Activated naive CD8-positive, alpha-beta T cell treated with anti-CD3 and anti-CD28 coated beads, Interleukin-2, amount 50 U/mL, for 24 hours (primary cell): ENCODE results near the gene GALNT18.

Source experiments
- ATAC-seq: fragments of 150-1000 bp; cut with Tn5 transposase; one replicate; pipeline ENCODE4 v1.10.0; 2021
- DNase-seq: peaks from one replicate; pipeline ENCODE4 v3.0.0; 2021
- H3K27ac Mint-ChIP-seq: one replicate; pipeline ENCODE4 v1.8.0; 2021; ENCODE audit warnings: mild to moderate bottlenecking, mixed read lengths
- H3K27me3 Mint-ChIP-seq: one replicate; pipeline ENCODE4 v1.8.0; 2021; ENCODE audit warnings: mixed read lengths
- H3K36me3 Mint-ChIP-seq: one replicate; pipeline ENCODE4 v1.8.0; 2021; ENCODE audit warnings: low read depth, mixed read lengths
- H3K4me1 Mint-ChIP-seq: one replicate; pipeline ENCODE4 v1.8.0; 2021; ENCODE audit warnings: mixed read lengths
- H3K4me3 Mint-ChIP-seq: one replicate; pipeline ENCODE4 v1.8.0; 2021; ENCODE audit warnings: mild to moderate bottlenecking, moderate library complexity, mixed read lengths
- H3K9me3 Mint-ChIP-seq: one replicate; pipeline ENCODE4 v1.8.0; 2021; ENCODE audit warnings: mixed read lengths

Gene GALNT18

DNA sequence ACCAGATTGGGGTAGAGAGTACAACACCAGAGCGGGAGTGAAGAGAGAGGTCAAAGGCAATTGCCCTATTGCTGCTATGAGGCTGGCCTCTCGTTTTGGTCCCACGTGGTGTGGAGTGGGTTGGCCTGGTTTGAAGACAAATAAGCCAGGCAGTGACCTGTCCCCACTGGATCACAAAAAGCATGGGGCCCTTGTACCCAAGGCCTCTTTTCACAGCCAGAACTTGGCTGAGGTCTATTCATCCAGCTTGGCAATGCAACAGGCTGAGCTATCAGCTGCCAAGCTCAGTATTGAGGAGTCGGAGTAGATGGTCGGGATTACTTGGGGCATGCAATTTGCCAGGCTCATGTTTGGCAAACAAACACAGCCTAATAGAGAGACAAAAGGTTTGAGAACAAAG, 19.2 kb upstream of the GALNT18 start:
- Mint-ChIP-seq H3K4me1 (no peaks in the 10 kb centered on the region), H3K27ac (no peak overlapping the region), H3K27me3 (peaks cover 18% of the 10 kb centered on the region), H3K9me3 (no peaks in the 10 kb centered on the region), H3K4me3 (no peak overlapping the region), H3K36me3 (no peaks in the 10 kb centered on the region)
- no peak for ATAC-seq
- DNase-seq, result no peak

DNA sequence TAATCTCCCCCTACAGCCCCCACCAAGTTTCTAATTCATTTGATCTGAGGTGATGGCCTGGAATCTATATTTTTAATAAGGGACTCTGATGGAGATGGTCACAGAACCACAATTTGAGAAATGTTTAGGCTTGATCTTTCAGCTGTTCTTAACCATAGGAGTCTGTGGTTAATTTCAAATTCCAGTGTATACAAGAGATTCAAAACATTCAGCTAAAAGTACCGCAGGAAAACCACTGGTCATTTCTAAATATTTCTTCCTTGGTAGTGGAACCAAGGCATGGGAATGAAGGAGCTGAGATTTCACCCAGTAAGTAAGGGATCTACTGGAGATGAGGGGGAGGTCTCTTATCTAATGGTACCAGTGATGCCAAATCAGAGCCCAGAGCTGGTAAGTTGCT, 18.3 kb upstream of the GALNT18 start:
- Mint-ChIP-seq H3K4me3 (no peak overlapping the region), H3K4me1 (no peaks in the 10 kb centered on the region), H3K36me3 (no peaks in the 10 kb centered on the region), H3K9me3 (no peaks in the 10 kb centered on the region), H3K27ac (no peak overlapping the region), H3K27me3 (peaks cover 17% of the 10 kb centered on the region)
- DNase-seq, result no peak
- ATAC-seq, result no peak

- Mint-ChIP-seq H3K4me1 (no peaks in the 10 kb centered on the region), H3K36me3 (no peaks in the 10 kb centered on the region), H3K4me3 (no peak overlapping the region), H3K9me3 (no peaks in the 10 kb centered on the region), H3K27me3 (peaks cover 4% of the 10 kb centered on the region), H3K27ac (no peak overlapping the region)
- DNase-seq (no peak), ATAC-seq (no peak)
Observed at GRCh38 chr11:11636671-11637070, 14.9 kb upstream of the GALNT18 start.

DNA sequence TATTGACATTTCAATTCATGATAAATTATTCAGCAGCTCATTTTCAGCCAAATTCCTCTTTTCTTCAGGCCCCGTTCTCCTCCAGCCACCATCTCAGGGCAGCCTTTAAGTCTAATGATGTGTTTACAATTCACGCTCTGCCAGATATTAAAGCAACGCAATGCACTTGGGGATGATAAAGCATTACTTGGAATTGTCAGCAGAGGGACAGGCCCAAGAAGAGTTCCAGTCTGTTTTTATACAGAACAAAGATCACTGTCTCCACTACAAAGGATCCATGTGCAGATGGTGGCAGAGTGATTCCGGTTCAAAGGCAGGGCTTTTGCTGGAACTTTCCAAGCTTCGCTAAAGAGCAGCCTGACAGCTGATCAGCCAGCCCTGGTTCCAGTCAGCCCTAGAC, 13.6 kb upstream of the GALNT18 start:
- ATAC-seq, result no peak
- Mint-ChIP-seq H3K36me3 (no peaks in the 10 kb centered on the region), H3K9me3 (no peaks in the 10 kb centered on the region)

GRCh38 chr11:11629368-11629767, 7.6 kb upstream of the GALNT18 start:
- ATAC-seq (no peak), DNase-seq (no peak)
- Mint-ChIP-seq H3K9me3 (no peaks in the 10 kb centered on the region), H3K36me3 (no peaks in the 10 kb centered on the region), H3K27me3 (peaks cover 6% of the 10 kb centered on the region), H3K4me3 (no peak overlapping the region), H3K4me1 (no peaks in the 10 kb centered on the region), H3K27ac (no peak overlapping the region)

More for the DNA sequence above, 13.6 kb upstream of the GALNT18 start:
- no peak overlapping the region for H3K27ac Mint-ChIP-seq
- no peaks in the 10 kb centered on the region for H3K4me1 Mint-ChIP-seq
- H3K4me3 Mint-ChIP-seq, result no peak overlapping the region
- peaks cover 3% of the 10 kb centered on the region for H3K27me3 Mint-ChIP-seq
- no peak for DNase-seq

DNA sequence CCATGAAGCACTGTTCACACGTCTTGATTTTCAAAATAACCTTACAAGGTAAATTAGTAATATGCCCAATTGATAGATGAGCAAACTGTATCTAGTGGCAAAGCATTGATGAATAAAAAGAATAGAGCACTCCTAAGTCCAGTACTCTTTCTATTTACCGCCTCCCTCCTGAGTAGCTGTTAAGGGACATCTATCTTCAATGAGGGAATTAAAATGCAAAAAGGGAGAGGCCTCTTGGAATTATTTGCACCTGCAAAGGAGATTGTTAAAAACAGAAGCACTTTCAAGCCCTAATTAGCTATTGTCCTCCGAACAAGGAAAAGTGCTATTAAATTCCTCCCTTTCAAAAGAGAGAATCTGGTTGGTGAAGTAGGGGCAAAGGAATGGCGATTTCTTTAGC, 6.8 kb upstream of the GALNT18 start:
- Mint-ChIP-seq H3K4me3 (no peak overlapping the region), H3K27ac (no peak overlapping the region), H3K9me3 (no peaks in the 10 kb centered on the region), H3K27me3 (peaks cover 8% of the 10 kb centered on the region), H3K36me3 (no peaks in the 10 kb centered on the region), H3K4me1 (no peaks in the 10 kb centered on the region)
- ATAC-seq (no peak), DNase-seq (no peak)

DNA sequence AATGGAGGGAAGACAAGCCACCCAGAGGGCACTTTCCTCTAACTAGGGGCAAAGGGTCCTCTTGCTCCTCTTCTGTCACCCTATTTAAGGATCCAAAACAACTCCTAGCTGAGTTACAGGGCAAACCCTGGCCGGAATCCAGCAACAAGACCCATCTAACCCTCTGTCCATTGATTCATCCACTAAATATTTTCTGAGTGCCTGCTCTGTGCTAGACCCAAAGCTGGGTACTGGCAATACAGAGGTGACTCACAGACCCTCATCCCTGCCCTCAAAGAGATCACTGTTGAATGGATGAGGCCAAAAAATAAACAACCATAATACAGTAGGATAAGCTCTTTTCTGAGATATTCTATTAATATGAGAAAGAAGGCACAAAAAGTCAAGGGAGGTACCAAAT, 4.3 kb upstream of the GALNT18 start:
- peaks cover 19% of the 10 kb centered on the region for H3K27me3 Mint-ChIP-seq
- H3K9me3 Mint-ChIP-seq, result no peaks in the 10 kb centered on the region
- DNase-seq, result no peak
- H3K4me1 Mint-ChIP-seq, result peaks cover 4% of the 10 kb centered on the region
- no peak for ATAC-seq
- no peak overlapping the region for H3K27ac Mint-ChIP-seq
- H3K4me3 Mint-ChIP-seq, result no peak overlapping the region
- no peaks in the 10 kb centered on the region for H3K36me3 Mint-ChIP-seq

DNA sequence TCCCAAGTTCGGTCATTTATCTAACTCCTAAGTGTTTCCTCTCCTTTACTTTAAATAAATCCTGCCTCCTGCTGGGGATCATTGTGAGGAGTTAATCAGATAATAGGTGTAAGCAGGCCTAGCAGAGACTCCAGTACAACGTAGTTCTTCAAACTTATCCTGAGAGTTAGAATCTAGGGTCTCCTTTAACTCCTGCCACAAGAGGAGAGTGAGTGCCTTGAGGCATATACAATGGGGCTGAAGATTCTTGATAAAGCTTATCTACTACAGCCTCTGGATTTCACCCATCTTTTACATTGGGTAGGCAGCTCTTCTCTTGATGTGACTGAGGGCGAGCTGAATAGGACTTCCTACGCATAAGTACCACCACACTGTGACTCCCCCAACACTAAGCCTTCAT, 3.1 kb upstream of the GALNT18 start:
- ATAC-seq, result no peak
- H3K4me1 Mint-ChIP-seq, result peaks cover 6% of the 10 kb centered on the region
- no peak for DNase-seq
- no peak overlapping the region for H3K27ac Mint-ChIP-seq
- H3K27me3 Mint-ChIP-seq, result peaks cover 22% of the 10 kb centered on the region
- no peak overlapping the region for H3K4me3 Mint-ChIP-seq
- H3K9me3 Mint-ChIP-seq, result no peaks in the 10 kb centered on the region
- H3K36me3 Mint-ChIP-seq, result no peaks in the 10 kb centered on the region

- DNase-seq, result no peak
- no peak overlapping the region for H3K4me3 Mint-ChIP-seq
- H3K27me3 Mint-ChIP-seq, result peaks cover 29% of the 10 kb centered on the region
- no peaks in the 10 kb centered on the region for H3K36me3 Mint-ChIP-seq
- no peak for ATAC-seq
- no peak overlapping the region for H3K27ac Mint-ChIP-seq
- H3K9me3 Mint-ChIP-seq, result no peaks in the 10 kb centered on the region
- peaks cover 6% of the 10 kb centered on the region for H3K4me1 Mint-ChIP-seq
Observed at GRCh38 chr11:11624204-11624603, 2.4 kb upstream of the GALNT18 start.

GRCh38 chr11:11622772-11623171, 967 bp upstream of the GALNT18 start:
- peaks cover 40% of the 10 kb centered on the region for H3K27me3 Mint-ChIP-seq
- H3K27ac Mint-ChIP-seq, result no peak overlapping the region
- ATAC-seq (no peak), DNase-seq (no peak)
- H3K4me3 Mint-ChIP-seq, result no peak overlapping the region
- peaks cover 8% of the 10 kb centered on the region for H3K4me1 Mint-ChIP-seq
- no peaks in the 10 kb centered on the region for H3K9me3 Mint-ChIP-seq
- no peaks in the 10 kb centered on the region for H3K36me3 Mint-ChIP-seq

GRCh38 chr11:11622340-11622706, 518 bp upstream of the GALNT18 start:
- Mint-ChIP-seq H3K9me3 (no peaks in the 10 kb centered on the region), H3K4me3 (no peak overlapping the region), H3K4me1 (peaks cover 9% of the 10 kb centered on the region), H3K36me3 (no peaks in the 10 kb centered on the region), H3K27me3 (peaks cover 43% of the 10 kb centered on the region), H3K27ac (no peak overlapping the region)
- no peak for ATAC-seq
- DNase-seq, result no peak

DNA sequence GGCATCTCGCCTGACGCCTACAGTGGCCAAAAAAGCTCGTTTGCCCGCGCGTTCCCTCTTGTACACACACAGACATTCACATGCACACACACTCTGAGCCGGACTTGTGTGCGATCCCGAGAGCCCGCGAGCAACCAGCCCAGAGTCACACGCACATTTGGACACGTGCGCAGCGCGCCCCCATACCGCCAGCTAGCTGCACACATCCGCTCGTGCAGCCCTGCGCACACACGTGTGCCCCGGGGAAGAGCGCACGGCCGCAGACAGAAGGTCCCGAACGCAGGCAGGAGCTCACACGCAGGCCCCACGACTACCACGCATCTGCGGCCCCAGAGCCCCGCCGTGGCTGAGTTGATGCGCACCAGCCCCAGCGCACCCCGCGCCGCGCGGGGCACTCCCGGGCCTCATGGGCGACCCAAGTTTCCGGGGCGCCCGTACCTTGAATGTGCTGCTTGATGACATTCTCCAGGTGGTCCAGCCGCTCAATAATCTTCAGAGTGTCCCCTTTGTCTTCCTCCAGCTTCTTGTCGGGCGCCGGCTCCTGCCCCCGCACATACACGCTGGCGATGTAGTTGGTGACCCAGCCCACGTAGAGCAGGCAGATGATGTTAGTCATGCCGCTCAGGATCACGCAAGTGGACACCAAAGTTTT, 758 bp downstream of the GALNT18 start:
- Mint-ChIP-seq H3K27ac (no peak overlapping the region), H3K9me3 (no peaks in the 10 kb centered on the region), H3K4me3 (peak overlapping the region; percentile 80), H3K36me3 (no peaks in the 10 kb centered on the region), H3K4me1 (peaks cover 9% of the 10 kb centered on the region), H3K27me3 (peaks cover 45% of the 10 kb centered on the region)
- DNase-seq (peak; percentile 34), ATAC-seq (no peak)

DNA sequence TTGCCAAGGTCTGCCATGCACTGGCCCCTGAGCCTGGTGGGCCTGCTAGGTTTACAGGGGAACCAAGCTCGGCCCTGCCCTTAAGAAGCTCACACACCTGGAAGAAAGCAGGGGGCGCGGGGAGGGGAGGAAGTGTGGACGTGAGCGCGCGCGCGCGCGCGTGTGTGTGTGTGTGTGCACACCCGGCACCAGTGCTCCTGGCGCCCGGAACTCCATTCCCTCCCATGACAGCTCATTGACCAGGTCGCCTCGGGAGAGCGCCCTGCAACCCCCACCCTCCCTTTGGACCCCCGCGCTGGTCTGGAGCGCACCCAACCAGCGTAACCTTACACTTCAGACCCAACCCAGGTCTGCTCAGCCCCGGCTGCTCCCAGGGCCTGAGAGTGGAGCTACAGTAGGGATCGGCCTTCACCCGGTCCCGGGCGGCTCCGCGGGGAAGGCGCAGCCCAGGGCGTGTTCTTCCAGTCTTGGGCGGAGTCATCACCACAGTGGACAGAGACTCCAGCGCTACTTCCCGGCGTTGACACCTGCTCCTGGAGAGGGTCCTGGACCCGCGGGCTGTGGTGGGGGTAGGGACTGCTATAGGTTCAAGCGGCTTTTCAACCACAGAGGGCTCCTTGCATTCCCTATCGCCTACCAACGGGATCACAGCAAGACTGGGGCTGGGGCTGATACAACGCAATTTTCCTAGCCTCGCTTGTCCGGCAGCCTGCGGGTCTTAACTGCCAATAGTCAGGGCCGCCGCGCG, 1.5 kb downstream of the GALNT18 start:
- H3K27ac Mint-ChIP-seq, result no peak overlapping the region
- peak overlapping the region; percentile 80 for H3K4me3 Mint-ChIP-seq
- H3K9me3 Mint-ChIP-seq, result no peaks in the 10 kb centered on the region
- DNase-seq (peak; percentile 11), ATAC-seq (no peak)
- H3K27me3 Mint-ChIP-seq, result peaks cover 46% of the 10 kb centered on the region
- H3K4me1 Mint-ChIP-seq, result peaks cover 9% of the 10 kb centered on the region
- no peaks in the 10 kb centered on the region for H3K36me3 Mint-ChIP-seq

DNA sequence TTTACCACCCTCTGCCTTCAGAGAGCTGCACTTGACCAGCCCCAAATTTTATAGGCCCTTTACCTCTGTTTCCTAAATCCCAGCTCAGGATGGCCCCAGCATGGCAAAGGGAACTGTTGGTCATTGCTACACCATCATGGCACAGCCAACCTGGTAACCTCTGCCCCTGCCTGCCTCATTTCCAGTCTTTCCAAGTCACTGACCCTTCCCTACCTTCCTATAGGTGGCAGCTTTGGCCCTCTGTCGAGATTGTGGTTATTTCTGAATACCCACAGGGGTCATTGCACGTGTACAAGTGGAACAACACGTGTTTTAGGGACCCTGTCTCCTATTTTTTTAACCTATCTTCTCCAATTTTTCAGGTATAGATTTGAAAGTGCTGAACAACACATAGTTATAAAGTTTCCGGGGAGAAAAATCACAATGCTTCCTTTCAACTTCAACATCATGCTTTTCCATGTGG, 2.8 kb downstream of the GALNT18 start:
- DNase-seq, result no peak
- H3K4me3 Mint-ChIP-seq, result peak overlapping the region; percentile 80
- no peaks in the 10 kb centered on the region for H3K36me3 Mint-ChIP-seq
- H3K27me3 Mint-ChIP-seq, result peaks cover 42% of the 10 kb centered on the region
- peaks cover 9% of the 10 kb centered on the region for H3K4me1 Mint-ChIP-seq
- no peaks in the 10 kb centered on the region for H3K9me3 Mint-ChIP-seq
- H3K27ac Mint-ChIP-seq, result no peak overlapping the region
- ATAC-seq, result no peak

DNA sequence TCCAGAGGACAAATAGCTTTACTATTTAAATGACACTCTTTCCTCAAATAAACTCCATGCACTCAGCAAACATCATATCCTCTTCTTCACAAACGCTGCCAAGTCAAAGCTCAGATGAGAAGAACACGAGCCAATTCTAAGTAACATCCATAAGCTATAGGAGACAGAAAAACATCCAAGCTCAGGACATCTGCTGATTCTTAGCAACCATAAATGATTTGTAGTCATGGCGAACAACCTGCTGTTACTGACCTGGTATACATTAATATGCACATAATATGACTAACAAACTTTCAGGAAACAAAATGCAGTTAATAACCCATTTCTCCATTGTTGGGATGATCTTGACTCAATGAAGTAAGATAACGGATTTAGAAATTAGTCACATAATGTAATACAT, 6.7 kb downstream of the GALNT18 start:
- Mint-ChIP-seq H3K4me3 (no peak overlapping the region), H3K27ac (no peak overlapping the region), H3K4me1 (peaks cover 3% of the 10 kb centered on the region), H3K27me3 (peaks cover 35% of the 10 kb centered on the region), H3K9me3 (no peaks in the 10 kb centered on the region), H3K36me3 (no peaks in the 10 kb centered on the region)
- no peak for ATAC-seq
- DNase-seq, result no peak
